Ovary (tissue), 9 donors: ENCODE results near the gene NHSL2. TPM values are rescaled to one million over a fixed set of nuclear protein-coding genes. Genes with fewer than 3 reads are reported as not detected.

ENCODE experiments used
- DNase-seq, 5 donors: peaks; one replicate each; pipeline ENCODE4 v3.0.0-alpha.2; 2019 to 2020
- H3K27ac ChIP-seq, 2 donors: fragments of 200-600 bp; one replicate each; pipeline versions ENCODE4 v1.5.1 to v1.8.0; 2019 to 2022
- H3K27me3 ChIP-seq: fragments of 200-600 bp; one replicate; pipeline ENCODE4 v1.8.0; 2022
- H3K36me3 ChIP-seq: fragments of 200-600 bp; sonication (generic); one replicate; pipeline ENCODE4 v1.5.1; 2019
- H3K4me1 ChIP-seq: one replicate; pipeline ENCODE4 v1.8.1; 2013; ENCODE audit warnings: mild to moderate bottlenecking, moderate library complexity; ENCODE audit not compliant: insufficient read depth
- H3K4me3 ChIP-seq: fragments of 200-600 bp; sonication (generic); one replicate; pipeline ENCODE4 v1.5.1; 2017
- H3K9me3 ChIP-seq, 2 donors: fragments of 200-600 bp in 1 of 2; sonication (generic) in 1 of 2; one replicate each; pipeline versions ENCODE4 v1.5.1 to v1.8.1; 2013 to 2019; ENCODE audit warnings: mild to moderate bottlenecking in 1 of 2, moderate library complexity in 1 of 2
- CTCF ChIP-seq, 3 donors: fragments of 450-650 bp in 2 of 3; fragments of 200-600 bp in 1 of 3; IDR thresholded peaks; one replicate each; pipeline versions ENCODE4 v1.5.1 to v1.8.0; 2016 to 2022; ENCODE audit warnings: antibody characterized with exemption in 3 of 3, mild to moderate bottlenecking in 1 of 3
- EP300 ChIP-seq: sonication (generic); formaldehyde crosslinking; IDR thresholded peaks from one replicate; pipeline ENCODE4 v1.6.1; 2017; ENCODE audit warnings: antibody characterized with exemption
- POLR2A ChIP-seq: fragments of 450-650 bp; IDR thresholded peaks from one replicate; pipeline ENCODE4 v1.6.1; 2017; ENCODE audit warnings: antibody characterized with exemption, mild to moderate bottlenecking, moderate library complexity
- WGBS, 3 donors: extraction: QIAGEN DNeasy Blood & Tissue Kit in 1 of 3; methylation state at CpG; one replicate each; pipeline versions ENCODE4 v1.1.5 to v1.1.7; 2013 to 2017; 5-methylcytosine and 5-hydroxymethylcytosine counted together
- intact Hi-C, 4 donors: fragments of 100-400 bp; cut with DNase I; formaldehyde crosslinking; loops; one replicate each; pipeline versions ENCODE4 v1.11.0 to v1.15.1; 2022 to 2023
- polyA plus RNA-seq, 2 donors: library from polyadenylated mRNA; stranded (reverse); fragments of 200-250 nt in 1 of 2; fragments of 350-450 nt in 1 of 2; fragmentation: Illumina TruSeq in 1 of 2; extraction: RNeasy Lipid Tissue Mini Kit (QIAGEN cat#74804) in 1 of 2; gene quantifications; one replicate each; pipeline ENCODE4 v1.2.3, GENCODE V29; 2013 to 2014
- total RNA-seq, 7 donors: library from RNA; depleted of rRNA in 2 of 7; stranded (reverse); fragments of >200 nt in 2 of 7; fragmentation: NEBNext Ultra II Directional in 3 of 7; extraction: Animal tissue kit (Norgen Biotek cat#: 25700) in 3 of 7; gene quantifications; one replicate each; pipeline versions ENCODE4 v1.1.0 to v1.2.4, GENCODE V29; 2016 to 2023
- donor health status: DM: no; HTN: no; CAD: no; lungs with moderate emphysema.
- donor health status: DM: no; HTN: no; CAD: no.
- donor health status: Bipolar disorder and iron deficiency.
- donor health status: DM: yes; HTN: yes; CAD: no.
- donor health status: DM: no; HTN: no; CAD: no.
- donor health status: DM: yes; HTN: yes; CAD: no.

The NHSL2 gene
- total and polyA plus RNA-seq, 9 donors: 1.2 to 9.2 (median 4.4) TPM

GRCh38 chrX:72027024-72027913, 116.6 kb downstream of the NHSL2 start:
- Histone ChIP-seq H3K36me3 (no peaks in the 10 kb centered on the region), H3K9me3 (no peaks in the 10 kb centered on the region), H3K27me3 (no peaks in the 10 kb centered on the region), H3K4me3 (no peak overlapping the region), H3K4me1 (no peaks in the 10 kb centered on the region), H3K27ac (no peak overlapping the region)
- DNase-seq: no peak
- 55 to 61% (median 56%) methylated on average over 14 of the region's 14 CpGs for WGBS, 3 donors
- no peak for TF ChIP-seq CTCF (IDR thresholded peaks at IDR 0.05)
- TF ChIP-seq EP300: no peak
- TF ChIP-seq POLR2A: no peak
- intact Hi-C loops: no loop called here

- H3K36me3 ChIP-seq: no peaks in the 10 kb centered on the region
- H3K9me3 ChIP-seq: no peaks in the 10 kb centered on the region
- DNase-seq: no peak
- no peak for TF ChIP-seq CTCF (IDR thresholded peaks at IDR 0.05)
- intact Hi-C loops: no loop called here
- H3K27me3 ChIP-seq: no peaks in the 10 kb centered on the region
- H3K4me3 ChIP-seq: no peak overlapping the region
- H3K27ac ChIP-seq: no peak overlapping the region
- 58 to 71% (median 61%) methylated on average over 2 of the region's 2 CpGs for WGBS, 3 donors
- H3K4me1 ChIP-seq: no peaks in the 10 kb centered on the region
Observed at GRCh38 chrX:72027914-72028307, 117.3 kb downstream of the NHSL2 start.

- Histone ChIP-seq H3K36me3 (no peaks in the 10 kb centered on the region), H3K4me3 (no peak overlapping the region), H3K27me3 (no peaks in the 10 kb centered on the region), H3K4me1 (no peaks in the 10 kb centered on the region), H3K9me3 (no peaks in the 10 kb centered on the region), H3K27ac (no peak overlapping the region)
- WGBS, 3 donors: 78 to 86% (median 85%) methylated on average over 6 of the region's 6 CpGs
- intact Hi-C loops: no loop called here
- no peak for DNase-seq
- TF ChIP-seq CTCF (IDR thresholded peaks at IDR 0.05) (no peak), POLR2A (no peak), EP300 (no peak)
Observed at GRCh38 chrX:72028701-72029470, 118.2 kb downstream of the NHSL2 start.

GRCh38 chrX:72029483-72030411, 119.1 kb downstream of the NHSL2 start:
- TF ChIP-seq EP300 (no peak), CTCF (IDR thresholded peaks at IDR 0.05) (no peak), POLR2A (no peak)
- no peak for DNase-seq
- no peaks in the 10 kb centered on the region for H3K36me3 ChIP-seq
- intact Hi-C loops: no loop called here
- no peaks in the 10 kb centered on the region for H3K27me3 ChIP-seq
- no peak overlapping the region for H3K4me3 ChIP-seq
- no peaks in the 10 kb centered on the region for H3K9me3 ChIP-seq
- 51 to 56% (median 55%) methylated on average over 7 of the region's 7 CpGs for WGBS, 3 donors
- H3K27ac ChIP-seq: no peak overlapping the region
- H3K4me1 ChIP-seq: no peaks in the 10 kb centered on the region
